ENCODE measurements around the gene NR3C2. TPM values are rescaled to one million over a fixed set of nuclear protein-coding genes. Genes with fewer than 3 reads are reported as not detected.

Gene NR3C2
- total and polyA plus RNA-seq, 8 donors = 2.0 to 36.4 (median 16.9) TPM

- Histone ChIP-seq H3K9me3 (no peaks in the 10 kb centered on the region), H3K4me3 (no peak overlapping the region), H3K36me3 (no peaks in the 10 kb centered on the region), H3K27ac (no peak overlapping the region), H3K27me3 (no peaks in the 10 kb centered on the region), H3K4me1 (peaks cover 10 to 34% (median 16%) of the 10 kb centered on the region in 4 donors)
- peak in 1 of 2 donors; percentile 12 for DNase-seq
- intact Hi-C loops (cut with DNase I; ENCODE audit: low total_unique reads) = no loop called here
- TF ChIP-seq EP300 (IDR thresholded peaks at IDR 0.05) (no peak), POLR2AphosphoS5 (IDR thresholded peaks at IDR 0.05) (no peak), POLR2A (IDR thresholded peaks at IDR 0.05) (no peak)
- TF ChIP-seq, protein P1, sequence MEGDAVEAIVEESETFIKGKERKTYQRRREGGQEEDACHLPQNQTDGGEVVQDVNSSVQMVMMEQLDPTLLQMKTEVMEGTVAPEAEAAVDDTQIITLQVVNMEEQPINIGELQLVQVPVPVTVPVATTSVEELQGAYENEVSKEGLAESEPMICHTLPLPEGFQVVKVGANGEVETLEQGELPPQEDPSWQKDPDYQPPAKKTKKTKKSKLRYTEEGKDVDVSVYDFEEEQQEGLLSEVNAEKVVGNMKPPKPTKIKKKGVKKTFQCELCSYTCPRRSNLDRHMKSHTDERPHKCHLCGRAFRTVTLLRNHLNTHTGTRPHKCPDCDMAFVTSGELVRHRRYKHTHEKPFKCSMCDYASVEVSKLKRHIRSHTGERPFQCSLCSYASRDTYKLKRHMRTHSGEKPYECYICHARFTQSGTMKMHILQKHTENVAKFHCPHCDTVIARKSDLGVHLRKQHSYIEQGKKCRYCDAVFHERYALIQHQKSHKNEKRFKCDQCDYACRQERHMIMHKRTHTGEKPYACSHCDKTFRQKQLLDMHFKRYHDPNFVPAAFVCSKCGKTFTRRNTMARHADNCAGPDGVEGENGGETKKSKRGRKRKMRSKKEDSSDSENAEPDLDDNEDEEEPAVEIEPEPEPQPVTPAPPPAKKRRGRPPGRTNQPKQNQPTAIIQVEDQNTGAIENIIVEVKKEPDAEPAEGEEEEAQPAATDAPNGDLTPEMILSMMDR (IDR thresholded peaks at IDR 0.05) = no peak
- 58 to 85% (median 70%) methylated on average over 3 of the region's 3 CpGs for WGBS, 5 donors
These were observed 230.7 kb downstream of the NR3C2 start for GRCh38 chr4:148211533-148211932.

GRCh38 chr4:148210661-148211060, 231.6 kb downstream of the NR3C2 start:
- no peak for DNase-seq
- peaks cover 6 to 25% (median 10%) of the 10 kb centered on the region in 4 donors for H3K4me1 ChIP-seq
- TF ChIP-seq POLR2A (IDR thresholded peaks at IDR 0.05) = no peak
- TF ChIP-seq, protein P1 (IDR thresholded peaks at IDR 0.05) = no peak
- no peak for TF ChIP-seq EP300 (IDR thresholded peaks at IDR 0.05)
- no peak for TF ChIP-seq POLR2AphosphoS5 (IDR thresholded peaks at IDR 0.05)
- no peaks in the 10 kb centered on the region for H3K9me3 ChIP-seq
- H3K4me3 ChIP-seq = no peak overlapping the region
- no peaks in the 10 kb centered on the region for H3K27me3 ChIP-seq
- 93 to 97% (median 94%) methylated on average over 1 of the region's 1 CpG for WGBS, 5 donors
- no peak overlapping the region for H3K27ac ChIP-seq
- intact Hi-C loops (cut with DNase I; ENCODE audit: low total_unique reads) = no loop called here
- no peaks in the 10 kb centered on the region for H3K36me3 ChIP-seq

DNA sequence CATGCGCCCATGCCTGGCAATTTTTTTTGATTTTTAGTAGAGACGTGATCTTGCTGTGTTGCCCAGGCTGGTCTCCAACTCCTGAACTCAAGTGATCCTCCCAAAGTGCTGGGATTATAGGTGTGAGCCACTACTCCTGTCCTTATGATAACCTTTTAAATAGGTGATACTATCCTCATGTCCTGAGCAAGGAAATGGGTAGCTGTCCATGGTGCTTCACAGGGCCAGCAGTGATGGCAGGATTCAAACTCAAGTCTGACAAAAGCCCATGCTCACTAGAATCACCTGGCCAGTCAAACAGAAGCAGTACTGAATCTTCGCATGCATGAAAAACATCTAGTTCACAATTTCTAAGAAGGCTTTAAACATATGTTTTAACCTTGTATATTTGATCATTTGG, 235.1 kb downstream of the NR3C2 start:
- no peaks in the 10 kb centered on the region for H3K27me3 ChIP-seq
- 78 to 98% (median 97%) methylated on average over 3 of the region's 3 CpGs for WGBS, 5 donors
- intact Hi-C loops (cut with DNase I; ENCODE audit: low total_unique reads) = no loop called here
- no peaks in the 10 kb centered on the region for H3K9me3 ChIP-seq
- no peak overlapping the region for H3K4me3 ChIP-seq
- no peaks in the 10 kb centered on the region for H3K36me3 ChIP-seq
- DNase-seq = no peak
- no peak overlapping the region for H3K27ac ChIP-seq
- peaks cover 0 to 37% (median 17%) of the 10 kb centered on the region in 4 donors for H3K4me1 ChIP-seq
- TF ChIP-seq POLR2AphosphoS5 (IDR thresholded peaks at IDR 0.05) (no peak), POLR2A (IDR thresholded peaks at IDR 0.05) (no peak), EP300 (IDR thresholded peaks at IDR 0.05) (no peak)
- TF ChIP-seq, protein P1 (IDR thresholded peaks at IDR 0.05) = no peak

DNA sequence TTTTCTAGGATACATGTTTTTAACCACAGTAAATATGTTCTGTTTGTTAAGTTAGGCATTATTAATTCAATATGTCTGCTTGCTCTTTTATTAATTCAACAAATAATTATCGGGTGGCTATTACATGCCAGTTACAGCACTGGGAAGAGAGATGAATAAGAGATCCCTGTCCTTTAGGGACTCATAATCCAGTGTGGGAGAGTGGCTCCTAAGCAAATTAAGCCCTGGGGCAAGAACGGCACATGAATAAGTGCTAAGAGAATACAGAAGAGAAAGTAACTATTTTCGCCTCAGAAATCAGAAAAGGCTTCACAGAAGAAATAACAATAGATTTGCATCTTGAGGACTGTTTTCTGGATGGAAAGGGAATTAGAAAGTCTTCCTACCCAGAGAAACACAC, 236.7 kb downstream of the NR3C2 start:
- no peak for TF ChIP-seq POLR2A (IDR thresholded peaks at IDR 0.05)
- TF ChIP-seq POLR2AphosphoS5 (IDR thresholded peaks at IDR 0.05) = no peak
- no peak for TF ChIP-seq EP300 (IDR thresholded peaks at IDR 0.05)
- TF ChIP-seq, protein P1 (IDR thresholded peaks at IDR 0.05) = no peak
- H3K27ac ChIP-seq = no peak overlapping the region
- DNase-seq = no peak
- no peaks in the 10 kb centered on the region for H3K27me3 ChIP-seq
- H3K4me3 ChIP-seq = no peak overlapping the region
- no peaks in the 10 kb centered on the region for H3K36me3 ChIP-seq
- intact Hi-C loops (cut with DNase I; ENCODE audit: low total_unique reads) = no loop called here
- H3K4me1 ChIP-seq = peaks cover 0 to 27% (median 17%) of the 10 kb centered on the region in 4 donors
- H3K9me3 ChIP-seq = no peaks in the 10 kb centered on the region
- 83 to 93% (median 91%) methylated on average over 3 of the region's 3 CpGs for WGBS, 5 donors

Data from stomach (tissue), 9 donors.